Heart left ventricle (tissue), 13 donors: ENCODE results near the gene ABTB2.

ENCODE experiments used
- POLR2A ChIP-seq, 2 donors: fragments of 450-650 bp; IDR thresholded peaks; one replicate each; pipeline ENCODE4 v1.6.1; 2017; ENCODE audit warnings: antibody characterized with exemption in 2 of 2, mild to moderate bottlenecking in 2 of 2, moderate library complexity in 2 of 2
- TF ChIP-seq, protein P1 (sequence below), 12 donors: fragments of 200-600 bp; sonication (generic) in 4 of 12; IDR thresholded peaks; one replicate each; pipeline versions ENCODE4 v1.5.0 to v1.8.0; 2018 to 2022; ENCODE audit warnings: antibody characterized with exemption in 12 of 12, mild to moderate bottlenecking in 5 of 12
- donor health status: ischemic (EF 13 %, LVEDD 7.1; RV severe dilation, severe dysfunction).
- donor health status: DM: no; HTN: yes; CAD: no.
- donor health status: DM: no; HTN: no; CAD: no.
- donor health status: ischemic (EF 25% LVEDD 6.9; RV normal size, moderate dysfunction).
- donor health status: ischemic (EF 25% LVEDD 5.7; RV mildly dilated, moderate dysfunction).
- donor health status: ischemic (EF 35%, LVEDD 5.7; RV mildly dilated, moderate dysfunction).
- donor health status: nonischemic (EF 11% LVEDD 7.7; RV severe dilation, severe dysfunction).
- donor health status: DM: yes; HTN: yes; CAD: no.
- donor health status: PGD.
- donor health status: ischemic (EF 29% LVEDD 5.4; RV normal size, mild dysfunction).
- donor health status: nonischemic (EF 23%, LVEDD 6.1; RV moderate dilation, normal function).

DNA sequence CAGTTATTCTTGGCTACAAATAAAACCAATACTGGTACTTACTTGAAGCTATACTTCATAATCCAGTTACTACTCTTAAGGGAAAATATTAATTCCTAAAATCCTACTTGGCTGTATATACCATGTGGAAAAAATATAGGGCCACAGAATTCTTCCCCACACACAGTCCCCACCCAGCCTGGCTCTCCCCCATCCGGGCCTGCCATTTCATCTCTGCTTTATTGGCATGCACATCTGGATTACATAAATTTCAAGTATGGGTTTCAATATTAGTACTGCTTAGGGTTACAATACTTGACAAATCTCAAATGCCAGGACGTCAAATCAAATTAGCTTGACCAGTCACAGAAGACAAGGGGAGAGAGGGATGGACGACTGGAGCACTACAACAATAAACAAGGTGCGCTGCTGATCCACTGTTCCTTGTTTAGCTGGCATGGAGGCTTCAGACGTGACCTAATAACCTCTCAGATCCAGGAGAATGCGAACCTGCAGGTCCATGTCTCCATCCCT is 81.4 kb downstream of the ABTB2 start:
- TF ChIP-seq, protein P1, sequence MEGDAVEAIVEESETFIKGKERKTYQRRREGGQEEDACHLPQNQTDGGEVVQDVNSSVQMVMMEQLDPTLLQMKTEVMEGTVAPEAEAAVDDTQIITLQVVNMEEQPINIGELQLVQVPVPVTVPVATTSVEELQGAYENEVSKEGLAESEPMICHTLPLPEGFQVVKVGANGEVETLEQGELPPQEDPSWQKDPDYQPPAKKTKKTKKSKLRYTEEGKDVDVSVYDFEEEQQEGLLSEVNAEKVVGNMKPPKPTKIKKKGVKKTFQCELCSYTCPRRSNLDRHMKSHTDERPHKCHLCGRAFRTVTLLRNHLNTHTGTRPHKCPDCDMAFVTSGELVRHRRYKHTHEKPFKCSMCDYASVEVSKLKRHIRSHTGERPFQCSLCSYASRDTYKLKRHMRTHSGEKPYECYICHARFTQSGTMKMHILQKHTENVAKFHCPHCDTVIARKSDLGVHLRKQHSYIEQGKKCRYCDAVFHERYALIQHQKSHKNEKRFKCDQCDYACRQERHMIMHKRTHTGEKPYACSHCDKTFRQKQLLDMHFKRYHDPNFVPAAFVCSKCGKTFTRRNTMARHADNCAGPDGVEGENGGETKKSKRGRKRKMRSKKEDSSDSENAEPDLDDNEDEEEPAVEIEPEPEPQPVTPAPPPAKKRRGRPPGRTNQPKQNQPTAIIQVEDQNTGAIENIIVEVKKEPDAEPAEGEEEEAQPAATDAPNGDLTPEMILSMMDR (IDR thresholded peaks at IDR 0.05): no peak
- no peak for TF ChIP-seq POLR2A (IDR thresholded peaks at IDR 0.05)
